IMR-90 (cell line): ENCODE results near the gene ADARB2. TPM values are rescaled to one million over a fixed set of nuclear protein-coding genes. Genes with fewer than 3 reads are reported as not detected.

Experiments used
- ATAC-seq: fragments of 200-7000 bp; cut with Tn5 transposase; 2 replicates; pipeline ENCODE4 v1.9.1; 2020; ENCODE audit warnings: low read depth, mild to moderate bottlenecking, moderate library complexity
- BruUV-seq: library from RNA; stranded (reverse); fragments of 400-500 nt; replicated peaks from 2 replicates; lab custom pipeline; 2021; lab: Mats Ljungman, UMichigan
- CTCF ChIA-PET: fragments of 300-600 bp; formaldehyde crosslinking; extraction: SDS; loops from one replicate; lab custom pipeline; 2021; ENCODE audit warnings: antibody characterized with exemption; lab: Yijun Ruan, JAX
- POLR2A ChIA-PET: fragments of 300-600 bp; sonication (Branson Sonifier 250); formaldehyde crosslinking; loops from one replicate; lab custom pipeline; 2022; ENCODE audit warnings: antibody characterized with exemption; ENCODE audit not compliant: unreplicated experiment; lab: Charles Lee
- DNase-seq: peaks from one replicate; pipeline ENCODE4 v3.0.0; 2013
- H2AFZ ChIP-seq: replicated peaks from 2 replicates; pipeline ENCODE3; 2013; ENCODE audit warnings: low read length, mild to moderate bottlenecking; ENCODE audit not compliant: poor library complexity
- H2AK5ac ChIP-seq: 2 replicates; pipeline ENCODE4 v1.6.1; 2013; ENCODE audit warnings: low read depth, low read length, inconsistent platforms
- H2AK9ac ChIP-seq: replicated peaks from 2 replicates; pipeline ENCODE3; 2013; ENCODE audit warnings: mild to moderate bottlenecking, low read depth, low read length, moderate library complexity; ENCODE audit not compliant: poor library complexity
- H2BK120ac ChIP-seq: 2 replicates; pipeline ENCODE4 v1.6.1; 2013; ENCODE audit warnings: low read depth, low read length, inconsistent platforms
- H2BK15ac ChIP-seq: 3 replicates; pipeline ENCODE4 v1.6.1; 2013; ENCODE audit warnings: low read depth, low read length, inconsistent platforms
- H2BK20ac ChIP-seq: 2 replicates; pipeline ENCODE4 v1.6.1; 2013; ENCODE audit warnings: low read depth, mild to moderate bottlenecking, inconsistent platforms, low read length, moderate library complexity
- H2BK5ac ChIP-seq: 2 replicates; pipeline ENCODE4 v1.6.1; 2013; ENCODE audit warnings: mild to moderate bottlenecking, low read depth, low read length, inconsistent platforms; ENCODE audit not compliant: poor library complexity, severe bottlenecking
- H3K14ac ChIP-seq: replicated peaks from 2 replicates; pipeline ENCODE4 v1.6.1; 2013; ENCODE audit warnings: low read depth, low read length, inconsistent platforms
- H3K18ac ChIP-seq: 2 replicates; pipeline ENCODE4 v1.6.1; 2013; ENCODE audit warnings: low read depth, low read length, control low read depth
- H3K23ac ChIP-seq: 2 replicates; pipeline ENCODE4 v1.6.1; 2013; ENCODE audit warnings: low read depth, low read length, inconsistent platforms
- H3K27ac ChIP-seq: 2 replicates; pipeline ENCODE4 v1.5.1; 2013; ENCODE audit warnings: mild to moderate bottlenecking, control low read depth, low read length; ENCODE audit not compliant: insufficient read depth
- H3K27me3 ChIP-seq: 2 replicates; pipeline ENCODE4 v1.6.1; 2013; ENCODE audit warnings: low read length; ENCODE audit not compliant: control insufficient read depth, insufficient read depth
- H3K36me3 ChIP-seq: 2 replicates; pipeline ENCODE4 v1.6.1; 2013; ENCODE audit warnings: low read length, mixed read lengths; ENCODE audit not compliant: control insufficient read depth, insufficient read depth
- H3K4ac ChIP-seq: 2 replicates; pipeline ENCODE4 v1.6.1; 2013; ENCODE audit warnings: low read depth, low read length, inconsistent platforms
- H3K4me1 ChIP-seq: 2 replicates; pipeline ENCODE4 v1.6.1; 2013; ENCODE audit warnings: low read length, mixed read lengths; ENCODE audit not compliant: control insufficient read depth, insufficient read depth
- H3K4me2 ChIP-seq: 2 replicates; pipeline ENCODE4 v1.6.1; 2013; ENCODE audit warnings: low read depth, mild to moderate bottlenecking, control low read depth, low read length, moderate library complexity
- H3K4me3 ChIP-seq: 2 replicates; pipeline ENCODE4 v1.5.1; 2013; ENCODE audit warnings: low read depth, mild to moderate bottlenecking, control low read depth, low read length, moderate library complexity; ENCODE audit not compliant: insufficient read depth
- H3K56ac ChIP-seq: 2 replicates; pipeline ENCODE4 v1.6.1; 2013; ENCODE audit warnings: low read length, inconsistent platforms; ENCODE audit not compliant: insufficient read depth; ENCODE audit errors: extremely low read depth
- H3K79me1 ChIP-seq, 2 experiments: 2 replicates each; pipeline ENCODE4 v1.6.1; 2013; ENCODE audit warnings: low read length in 2 of 2, inconsistent platforms in 1 of 2, low read depth in 1 of 2
- H3K9ac ChIP-seq: 2 replicates; pipeline ENCODE4 v1.6.1; 2013; ENCODE audit warnings: low read depth, low read length, control low read depth
- H3K9me1 ChIP-seq: 2 replicates; pipeline ENCODE4 v1.6.1; 2013; ENCODE audit warnings: low read length, inconsistent platforms; ENCODE audit not compliant: insufficient read depth
- H3K9me3 ChIP-seq: 2 replicates; pipeline ENCODE4 v1.6.1; 2013; ENCODE audit warnings: low read length; ENCODE audit not compliant: control insufficient read depth, insufficient read depth
- H4K20me1 ChIP-seq: 2 replicates; pipeline ENCODE4 v1.6.1; 2013; ENCODE audit warnings: low read length, inconsistent platforms; ENCODE audit not compliant: insufficient read depth
- H4K5ac ChIP-seq: 2 replicates; pipeline ENCODE4 v1.6.1; 2013; ENCODE audit warnings: mild to moderate bottlenecking, low read depth, low read length, control low read depth
- H4K8ac ChIP-seq, 2 experiments: 2 replicates each; pipeline ENCODE4 v1.6.1; 2013; ENCODE audit warnings: low read depth in 2 of 2, low read length in 2 of 2, control low read depth in 1 of 2, inconsistent platforms in 1 of 2
- H4K91ac ChIP-seq: 2 replicates; pipeline ENCODE4 v1.6.1; 2013; ENCODE audit warnings: low read depth, low read length, inconsistent platforms; ENCODE audit not compliant: insufficient read depth
- BHLHE40 ChIP-seq: fragments of 150-350 bp; IDR thresholded peaks from 2 replicates; pipeline ENCODE4 v1.6.1; 2016; ENCODE audit warnings: mild to moderate bottlenecking, low read depth, low read length
- CEBPB ChIP-seq: IDR thresholded peaks from 2 replicates; pipeline ENCODE4 v1.6.1; 2012; ENCODE audit warnings: low read depth, low read length, improper control_type of control experiment
- CHD1 ChIP-seq: IDR thresholded peaks from 2 replicates; pipeline ENCODE4 v1.6.1; 2012; ENCODE audit warnings: low read depth, low read length, improper control_type of control experiment
- FOS ChIP-seq: fragments of 150-350 bp; IDR thresholded peaks from 2 replicates; pipeline ENCODE4 v1.6.1; 2016; ENCODE audit warnings: low read depth, low read length
- MAFK ChIP-seq: IDR thresholded peaks from 2 replicates; pipeline ENCODE4 v1.6.1; 2012; ENCODE audit warnings: low read depth, low read length, improper control_type of control experiment
- MAZ ChIP-seq: IDR thresholded peaks from 2 replicates; pipeline ENCODE4 v1.6.1; 2012; ENCODE audit warnings: low read depth, mild to moderate bottlenecking, low read length, improper control_type of control experiment, moderate library complexity, borderline replicate concordance
- MXI1 ChIP-seq: IDR thresholded peaks from 2 replicates; pipeline ENCODE4 v1.6.1; 2012; ENCODE audit warnings: low read depth, mild to moderate bottlenecking, low read length, moderate library complexity, borderline replicate concordance
- NFE2L2 ChIP-seq: fragments of 150-350 bp; IDR thresholded peaks from 2 replicates; pipeline ENCODE4 v1.6.1; 2016; ENCODE audit warnings: low read depth, mild to moderate bottlenecking, low read length
- POLR2A ChIP-seq: IDR thresholded peaks from 2 replicates; pipeline ENCODE4 v1.6.1; 2012; ENCODE audit warnings: mild to moderate bottlenecking, low read depth, low read length
- RAD21 ChIP-seq: IDR thresholded peaks from 2 replicates; pipeline ENCODE4 v1.6.1; 2012; ENCODE audit warnings: low read length, improper control_type of control experiment
- RCOR1 ChIP-seq: IDR thresholded peaks from 2 replicates; pipeline ENCODE4 v1.6.1; 2012; ENCODE audit warnings: mild to moderate bottlenecking, low read length, improper control_type of control experiment; ENCODE audit not compliant: insufficient replicate concordance
- SMC3 ChIP-seq: fragments of 150-350 bp; IDR thresholded peaks from 2 replicates; pipeline ENCODE4 v1.6.1; 2016; ENCODE audit warnings: low read depth, mild to moderate bottlenecking, antibody characterized with exemption, low read length, moderate library complexity
- WGBS, 2 experiments: methylation state at CpG; one replicate each; pipeline versions ENCODE4 v1.1.5 to v1.1.7; 2013; ENCODE audit warnings: missing lambda C conversion rate in 2 of 2; ENCODE audit not compliant: insufficient read length in 1 of 2; ENCODE audit errors: extremely low coverage in 2 of 2; 5-methylcytosine and 5-hydroxymethylcytosine counted together
- dilution Hi-C: fragments of 300-500 bp; cut with HindIII; formaldehyde crosslinking; loops from one replicate; pipeline ENCODE4 v1.14.3; 2018; ENCODE audit warnings: low sequenced_read_pairs; ENCODE audit not compliant: unreplicated experiment
- in situ Hi-C: fragments of 300-500 bp; cut with MboI; formaldehyde crosslinking; loops from 3 replicates; pipeline ENCODE4 v1.14.3; 2019; ENCODE audit warnings: low sequenced_read_pairs, inconsistent platforms, mixed read lengths
- intact Hi-C: fragments of 100-400 bp; cut with micrococcal nuclease; formaldehyde crosslinking; loops from 2 replicates; pipeline ENCODE4 v1.10.0; 2022
- polyA plus RNA-seq, 3 experiments: library from polyadenylated mRNA; depleted of rRNA; stranded (reverse); fragments of >200 nt; gene quantifications; 2 replicates each; pipeline ENCODE4 v1.2.3, GENCODE V29; 2012; ENCODE audit warnings: low replicate concordance in 1 of 3
- total RNA-seq: library from RNA; depleted of rRNA; stranded (reverse); fragments of >200 nt; gene quantifications from 2 replicates; pipeline ENCODE4 v1.2.3, GENCODE V29; 2012
- TF ChIP-seq, protein P1 (sequence below): fragments of 150-350 bp; IDR thresholded peaks from 2 replicates; pipeline ENCODE4 v1.6.1; 2017; ENCODE audit warnings: mild to moderate bottlenecking, antibody characterized with exemption, low read length, low read depth
- TF ChIP-seq, protein P2 (sequence below): conservative IDR thresholded peaks from 2 replicates; pipeline ENCODE4 v1.5.1; 2012; ENCODE audit warnings: mild to moderate bottlenecking, low read depth, low read length, improper control_type of control experiment
- TF ChIP-seq, protein P3 (sequence below): fragments of 150-350 bp; IDR thresholded peaks from 2 replicates; pipeline ENCODE4 v1.6.1; 2016; ENCODE audit warnings: low read depth, mild to moderate bottlenecking, low read length, moderate library complexity, borderline replicate concordance

Gene ADARB2
- total and polyA plus RNA-seq, 2 of the 4 experiments (the other 2 are of a cell fraction) = not detected

DNA sequence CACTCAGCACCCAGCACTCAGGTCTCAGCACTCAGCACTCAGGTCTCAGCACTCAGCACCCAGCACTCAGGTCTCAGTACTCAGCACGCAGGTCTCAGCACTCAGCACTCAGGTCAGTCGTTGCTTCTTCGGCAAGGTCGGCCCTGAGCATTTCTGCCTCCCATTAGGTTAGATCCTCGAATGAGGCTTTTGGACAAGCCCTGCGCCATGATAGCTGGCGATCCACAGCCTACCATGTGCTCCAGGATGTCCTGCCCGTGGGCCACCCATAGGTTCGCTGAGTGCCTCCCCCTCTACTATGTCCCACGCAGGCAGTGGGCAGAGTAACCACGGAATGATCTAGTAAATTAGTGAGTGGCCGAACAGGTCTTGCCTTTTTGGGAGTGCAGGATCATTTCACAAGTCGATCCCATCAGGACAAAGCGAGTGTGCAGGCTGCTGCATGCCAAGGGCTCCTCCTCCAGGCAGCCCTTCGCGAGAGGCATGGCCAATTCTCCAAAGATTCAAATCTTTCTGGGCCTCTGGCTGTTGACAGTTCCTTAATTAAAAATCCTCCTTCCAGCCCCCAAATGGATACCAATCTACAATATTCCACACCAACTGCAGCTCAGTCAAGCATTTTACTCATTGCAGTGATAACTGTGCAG, 206.3 kb downstream of the ADARB2 start:
- H2BK20ac ChIP-seq = no peak overlapping the region
- no peaks in the 10 kb centered on the region for H3K9me1 ChIP-seq
- POLR2A ChIA-PET = no interaction called here
- no peak overlapping the region for H3K9ac ChIP-seq
- no peak overlapping the region for H3K14ac ChIP-seq
- H3K56ac ChIP-seq = no peak overlapping the region
- BruUV-seq = no TSS peak
- H3K4me2 ChIP-seq = no peak overlapping the region
- no peaks in the 10 kb centered on the region for H3K36me3 ChIP-seq
- no peak overlapping the region for H2AFZ ChIP-seq
- no peak overlapping the region for H3K27ac ChIP-seq
- no peaks in the 10 kb centered on the region for H3K27me3 ChIP-seq
- H2BK5ac ChIP-seq = no peak overlapping the region
- H4K20me1 ChIP-seq = no peaks in the 10 kb centered on the region
- H4K5ac ChIP-seq = no peak overlapping the region
- no peak overlapping the region for H3K23ac ChIP-seq
- no peak overlapping the region for H3K18ac ChIP-seq
- ATAC-seq (no peak), DNase-seq (no peak)
- intact Hi-C loops = no loop called here
- H3K4ac ChIP-seq = no peak overlapping the region
- in situ Hi-C loops = no loop called here
- no peak overlapping the region for H2AK9ac ChIP-seq
- dilution Hi-C loops = no loop called here
- no peak overlapping the region for H2AK5ac ChIP-seq
- TF ChIP-seq, protein P1, sequence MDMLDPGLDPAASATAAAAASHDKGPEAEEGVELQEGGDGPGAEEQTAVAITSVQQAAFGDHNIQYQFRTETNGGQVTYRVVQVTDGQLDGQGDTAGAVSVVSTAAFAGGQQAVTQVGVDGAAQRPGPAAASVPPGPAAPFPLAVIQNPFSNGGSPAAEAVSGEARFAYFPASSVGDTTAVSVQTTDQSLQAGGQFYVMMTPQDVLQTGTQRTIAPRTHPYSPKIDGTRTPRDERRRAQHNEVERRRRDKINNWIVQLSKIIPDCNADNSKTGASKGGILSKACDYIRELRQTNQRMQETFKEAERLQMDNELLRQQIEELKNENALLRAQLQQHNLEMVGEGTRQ = no peak
- no peak for TF ChIP-seq CEBPB
- TF ChIP-seq MAZ = no peak
- TF ChIP-seq BHLHE40 = no peak
- TF ChIP-seq RCOR1 = no peak
- TF ChIP-seq, protein P2, sequence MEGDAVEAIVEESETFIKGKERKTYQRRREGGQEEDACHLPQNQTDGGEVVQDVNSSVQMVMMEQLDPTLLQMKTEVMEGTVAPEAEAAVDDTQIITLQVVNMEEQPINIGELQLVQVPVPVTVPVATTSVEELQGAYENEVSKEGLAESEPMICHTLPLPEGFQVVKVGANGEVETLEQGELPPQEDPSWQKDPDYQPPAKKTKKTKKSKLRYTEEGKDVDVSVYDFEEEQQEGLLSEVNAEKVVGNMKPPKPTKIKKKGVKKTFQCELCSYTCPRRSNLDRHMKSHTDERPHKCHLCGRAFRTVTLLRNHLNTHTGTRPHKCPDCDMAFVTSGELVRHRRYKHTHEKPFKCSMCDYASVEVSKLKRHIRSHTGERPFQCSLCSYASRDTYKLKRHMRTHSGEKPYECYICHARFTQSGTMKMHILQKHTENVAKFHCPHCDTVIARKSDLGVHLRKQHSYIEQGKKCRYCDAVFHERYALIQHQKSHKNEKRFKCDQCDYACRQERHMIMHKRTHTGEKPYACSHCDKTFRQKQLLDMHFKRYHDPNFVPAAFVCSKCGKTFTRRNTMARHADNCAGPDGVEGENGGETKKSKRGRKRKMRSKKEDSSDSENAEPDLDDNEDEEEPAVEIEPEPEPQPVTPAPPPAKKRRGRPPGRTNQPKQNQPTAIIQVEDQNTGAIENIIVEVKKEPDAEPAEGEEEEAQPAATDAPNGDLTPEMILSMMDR = no peak
- no peak for TF ChIP-seq SMC3
- no peak for TF ChIP-seq MXI1
- TF ChIP-seq, protein P3, sequence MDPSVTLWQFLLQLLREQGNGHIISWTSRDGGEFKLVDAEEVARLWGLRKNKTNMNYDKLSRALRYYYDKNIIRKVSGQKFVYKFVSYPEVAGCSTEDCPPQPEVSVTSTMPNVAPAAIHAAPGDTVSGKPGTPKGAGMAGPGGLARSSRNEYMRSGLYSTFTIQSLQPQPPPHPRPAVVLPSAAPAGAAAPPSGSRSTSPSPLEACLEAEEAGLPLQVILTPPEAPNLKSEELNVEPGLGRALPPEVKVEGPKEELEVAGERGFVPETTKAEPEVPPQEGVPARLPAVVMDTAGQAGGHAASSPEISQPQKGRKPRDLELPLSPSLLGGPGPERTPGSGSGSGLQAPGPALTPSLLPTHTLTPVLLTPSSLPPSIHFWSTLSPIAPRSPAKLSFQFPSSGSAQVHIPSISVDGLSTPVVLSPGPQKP = no peak
- no peak for TF ChIP-seq RAD21
- TF ChIP-seq POLR2A = no peak
- TF ChIP-seq NFE2L2 = no peak
- TF ChIP-seq CHD1 = no peak
- no peak for TF ChIP-seq FOS
- no peak for TF ChIP-seq MAFK
- CTCF ChIA-PET = no interaction called here
- no peaks in the 10 kb centered on the region for H3K79me1 ChIP-seq
- no peak overlapping the region for H2BK120ac ChIP-seq
- H4K8ac ChIP-seq = no peak overlapping the region
- no peak overlapping the region for H2BK15ac ChIP-seq
- WGBS, 2 experiments = 55% methylated on average over 8 of the region's 16 CpGs; no CpG with 5 or more reads in 1 of the 2 experiments
- peaks cover 56% of the 10 kb centered on the region for H3K9me3 ChIP-seq
- H3K4me1 ChIP-seq = no peaks in the 10 kb centered on the region
- H4K91ac ChIP-seq = no peak overlapping the region
- no peak overlapping the region for H3K4me3 ChIP-seq
